Measurements from ENCODE around the gene NCAM1. TPM values are rescaled to one million over a fixed set of nuclear protein-coding genes. Genes with fewer than 3 reads are reported as not detected.

Gene NCAM1
- total and polyA plus RNA-seq, 9 of the 15 experiments (the other 6 are each of a cell fraction or from before 2014, with no cell fraction given), result 0.09 to 0.23 TPM; not detected in 7

- TF ChIP-seq, protein P1, sequence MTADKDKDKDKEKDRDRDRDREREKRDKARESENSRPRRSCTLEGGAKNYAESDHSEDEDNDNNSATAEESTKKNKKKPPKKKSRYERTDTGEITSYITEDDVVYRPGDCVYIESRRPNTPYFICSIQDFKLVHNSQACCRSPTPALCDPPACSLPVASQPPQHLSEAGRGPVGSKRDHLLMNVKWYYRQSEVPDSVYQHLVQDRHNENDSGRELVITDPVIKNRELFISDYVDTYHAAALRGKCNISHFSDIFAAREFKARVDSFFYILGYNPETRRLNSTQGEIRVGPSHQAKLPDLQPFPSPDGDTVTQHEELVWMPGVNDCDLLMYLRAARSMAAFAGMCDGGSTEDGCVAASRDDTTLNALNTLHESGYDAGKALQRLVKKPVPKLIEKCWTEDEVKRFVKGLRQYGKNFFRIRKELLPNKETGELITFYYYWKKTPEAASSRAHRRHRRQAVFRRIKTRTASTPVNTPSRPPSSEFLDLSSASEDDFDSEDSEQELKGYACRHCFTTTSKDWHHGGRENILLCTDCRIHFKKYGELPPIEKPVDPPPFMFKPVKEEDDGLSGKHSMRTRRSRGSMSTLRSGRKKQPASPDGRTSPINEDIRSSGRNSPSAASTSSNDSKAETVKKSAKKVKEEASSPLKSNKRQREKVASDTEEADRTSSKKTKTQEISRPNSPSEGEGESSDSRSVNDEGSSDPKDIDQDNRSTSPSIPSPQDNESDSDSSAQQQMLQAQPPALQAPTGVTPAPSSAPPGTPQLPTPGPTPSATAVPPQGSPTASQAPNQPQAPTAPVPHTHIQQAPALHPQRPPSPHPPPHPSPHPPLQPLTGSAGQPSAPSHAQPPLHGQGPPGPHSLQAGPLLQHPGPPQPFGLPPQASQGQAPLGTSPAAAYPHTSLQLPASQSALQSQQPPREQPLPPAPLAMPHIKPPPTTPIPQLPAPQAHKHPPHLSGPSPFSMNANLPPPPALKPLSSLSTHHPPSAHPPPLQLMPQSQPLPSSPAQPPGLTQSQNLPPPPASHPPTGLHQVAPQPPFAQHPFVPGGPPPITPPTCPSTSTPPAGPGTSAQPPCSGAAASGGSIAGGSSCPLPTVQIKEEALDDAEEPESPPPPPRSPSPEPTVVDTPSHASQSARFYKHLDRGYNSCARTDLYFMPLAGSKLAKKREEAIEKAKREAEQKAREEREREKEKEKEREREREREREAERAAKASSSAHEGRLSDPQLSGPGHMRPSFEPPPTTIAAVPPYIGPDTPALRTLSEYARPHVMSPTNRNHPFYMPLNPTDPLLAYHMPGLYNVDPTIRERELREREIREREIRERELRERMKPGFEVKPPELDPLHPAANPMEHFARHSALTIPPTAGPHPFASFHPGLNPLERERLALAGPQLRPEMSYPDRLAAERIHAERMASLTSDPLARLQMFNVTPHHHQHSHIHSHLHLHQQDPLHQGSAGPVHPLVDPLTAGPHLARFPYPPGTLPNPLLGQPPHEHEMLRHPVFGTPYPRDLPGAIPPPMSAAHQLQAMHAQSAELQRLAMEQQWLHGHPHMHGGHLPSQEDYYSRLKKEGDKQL (CRISPR knock-in tag; IDR thresholded peaks at IDR 0.05; ENCODE audit: borderline replicate concordance), result no peak
- no peak for TF ChIP-seq TSHZ1 (CRISPR knock-in tag; IDR thresholded peaks at IDR 0.05)
- TF ChIP-seq DACH1 (IDR thresholded peaks at IDR 0.05; ENCODE audit: partially characterized antibody), result no peak
- TF ChIP-seq ZNF3 (CRISPR knock-in tag; IDR thresholded peaks at IDR 0.05), result no peak
- no peak for TF ChIP-seq MYNN (IDR thresholded peaks at IDR 0.05)
- no peak for TF ChIP-seq MYNN (CRISPR knock-in tag; IDR thresholded peaks at IDR 0.05)
- TF ChIP-seq ZNF512 (tag; IDR thresholded peaks at IDR 0.05), result no peak
Observed at GRCh38 chr11:113317339-113317738, 356.1 kb downstream of the NCAM1 start (continued).

Data from K562 (cell line).